IMR-90 (cell line): ENCODE measurements around the gene CCDC102B. TPM values are rescaled to one million over a fixed set of nuclear protein-coding genes. Genes with fewer than 3 reads are reported as not detected.

Experiments used
- ATAC-seq: fragments of 200-7000 bp; cut with Tn5 transposase; 2 replicates; pipeline ENCODE4 v1.9.1; 2020; ENCODE audit warnings: low read depth, mild to moderate bottlenecking, moderate library complexity
- BruUV-seq: library from RNA; stranded (reverse); fragments of 400-500 nt; replicated peaks from 2 replicates; lab custom pipeline; 2021; lab: Mats Ljungman, UMichigan
- CTCF ChIA-PET: fragments of 300-600 bp; formaldehyde crosslinking; extraction: SDS; loops from one replicate; lab custom pipeline; 2021; ENCODE audit warnings: antibody characterized with exemption; lab: Yijun Ruan, JAX
- POLR2A ChIA-PET: fragments of 300-600 bp; sonication (Branson Sonifier 250); formaldehyde crosslinking; loops from one replicate; lab custom pipeline; 2022; ENCODE audit warnings: antibody characterized with exemption; ENCODE audit not compliant: unreplicated experiment; lab: Charles Lee
- DNase-seq: peaks from one replicate; pipeline ENCODE4 v3.0.0; 2013
- H2AFZ ChIP-seq: replicated peaks from 2 replicates; pipeline ENCODE3; 2013; ENCODE audit warnings: low read length, mild to moderate bottlenecking; ENCODE audit not compliant: poor library complexity
- H2AK5ac ChIP-seq: 2 replicates; pipeline ENCODE4 v1.6.1; 2013; ENCODE audit warnings: low read depth, low read length, inconsistent platforms
- H2AK9ac ChIP-seq: replicated peaks from 2 replicates; pipeline ENCODE3; 2013; ENCODE audit warnings: mild to moderate bottlenecking, low read depth, low read length, moderate library complexity; ENCODE audit not compliant: poor library complexity
- H2BK120ac ChIP-seq: 2 replicates; pipeline ENCODE4 v1.6.1; 2013; ENCODE audit warnings: low read depth, low read length, inconsistent platforms
- H2BK15ac ChIP-seq: 3 replicates; pipeline ENCODE4 v1.6.1; 2013; ENCODE audit warnings: low read depth, low read length, inconsistent platforms
- H2BK20ac ChIP-seq: 2 replicates; pipeline ENCODE4 v1.6.1; 2013; ENCODE audit warnings: low read depth, mild to moderate bottlenecking, inconsistent platforms, low read length, moderate library complexity
- H2BK5ac ChIP-seq: 2 replicates; pipeline ENCODE4 v1.6.1; 2013; ENCODE audit warnings: mild to moderate bottlenecking, low read depth, low read length, inconsistent platforms; ENCODE audit not compliant: poor library complexity, severe bottlenecking
- H3K14ac ChIP-seq: replicated peaks from 2 replicates; pipeline ENCODE4 v1.6.1; 2013; ENCODE audit warnings: low read depth, low read length, inconsistent platforms
- H3K18ac ChIP-seq: 2 replicates; pipeline ENCODE4 v1.6.1; 2013; ENCODE audit warnings: low read depth, low read length, control low read depth
- H3K23ac ChIP-seq: 2 replicates; pipeline ENCODE4 v1.6.1; 2013; ENCODE audit warnings: low read depth, low read length, inconsistent platforms
- H3K27ac ChIP-seq: 2 replicates; pipeline ENCODE4 v1.5.1; 2013; ENCODE audit warnings: mild to moderate bottlenecking, control low read depth, low read length; ENCODE audit not compliant: insufficient read depth
- H3K27me3 ChIP-seq: 2 replicates; pipeline ENCODE4 v1.6.1; 2013; ENCODE audit warnings: low read length; ENCODE audit not compliant: control insufficient read depth, insufficient read depth
- H3K36me3 ChIP-seq: 2 replicates; pipeline ENCODE4 v1.6.1; 2013; ENCODE audit warnings: low read length, mixed read lengths; ENCODE audit not compliant: control insufficient read depth, insufficient read depth
- H3K4ac ChIP-seq: 2 replicates; pipeline ENCODE4 v1.6.1; 2013; ENCODE audit warnings: low read depth, low read length, inconsistent platforms
- H3K4me1 ChIP-seq: 2 replicates; pipeline ENCODE4 v1.6.1; 2013; ENCODE audit warnings: low read length, mixed read lengths; ENCODE audit not compliant: control insufficient read depth, insufficient read depth
- H3K4me2 ChIP-seq: 2 replicates; pipeline ENCODE4 v1.6.1; 2013; ENCODE audit warnings: low read depth, mild to moderate bottlenecking, control low read depth, low read length, moderate library complexity
- H3K4me3 ChIP-seq: 2 replicates; pipeline ENCODE4 v1.5.1; 2013; ENCODE audit warnings: low read depth, mild to moderate bottlenecking, control low read depth, low read length, moderate library complexity; ENCODE audit not compliant: insufficient read depth
- H3K56ac ChIP-seq: 2 replicates; pipeline ENCODE4 v1.6.1; 2013; ENCODE audit warnings: low read length, inconsistent platforms; ENCODE audit not compliant: insufficient read depth; ENCODE audit errors: extremely low read depth
- H3K79me1 ChIP-seq, 2 experiments: 2 replicates each; pipeline ENCODE4 v1.6.1; 2013; ENCODE audit warnings: low read length in 2 of 2, inconsistent platforms in 1 of 2, low read depth in 1 of 2
- H3K9ac ChIP-seq: 2 replicates; pipeline ENCODE4 v1.6.1; 2013; ENCODE audit warnings: low read depth, low read length, control low read depth
- H3K9me1 ChIP-seq: 2 replicates; pipeline ENCODE4 v1.6.1; 2013; ENCODE audit warnings: low read length, inconsistent platforms; ENCODE audit not compliant: insufficient read depth
- H3K9me3 ChIP-seq: 2 replicates; pipeline ENCODE4 v1.6.1; 2013; ENCODE audit warnings: low read length; ENCODE audit not compliant: control insufficient read depth, insufficient read depth
- H4K20me1 ChIP-seq: 2 replicates; pipeline ENCODE4 v1.6.1; 2013; ENCODE audit warnings: low read length, inconsistent platforms; ENCODE audit not compliant: insufficient read depth
- H4K5ac ChIP-seq: 2 replicates; pipeline ENCODE4 v1.6.1; 2013; ENCODE audit warnings: mild to moderate bottlenecking, low read depth, low read length, control low read depth
- H4K8ac ChIP-seq, 2 experiments: 2 replicates each; pipeline ENCODE4 v1.6.1; 2013; ENCODE audit warnings: low read depth in 2 of 2, low read length in 2 of 2, control low read depth in 1 of 2, inconsistent platforms in 1 of 2
- H4K91ac ChIP-seq: 2 replicates; pipeline ENCODE4 v1.6.1; 2013; ENCODE audit warnings: low read depth, low read length, inconsistent platforms; ENCODE audit not compliant: insufficient read depth
- BHLHE40 ChIP-seq: fragments of 150-350 bp; IDR thresholded peaks from 2 replicates; pipeline ENCODE4 v1.6.1; 2016; ENCODE audit warnings: mild to moderate bottlenecking, low read depth, low read length
- CEBPB ChIP-seq: IDR thresholded peaks from 2 replicates; pipeline ENCODE4 v1.6.1; 2012; ENCODE audit warnings: low read depth, low read length, improper control_type of control experiment
- CHD1 ChIP-seq: IDR thresholded peaks from 2 replicates; pipeline ENCODE4 v1.6.1; 2012; ENCODE audit warnings: low read depth, low read length, improper control_type of control experiment
- FOS ChIP-seq: fragments of 150-350 bp; IDR thresholded peaks from 2 replicates; pipeline ENCODE4 v1.6.1; 2016; ENCODE audit warnings: low read depth, low read length
- MAFK ChIP-seq: IDR thresholded peaks from 2 replicates; pipeline ENCODE4 v1.6.1; 2012; ENCODE audit warnings: low read depth, low read length, improper control_type of control experiment
- MAZ ChIP-seq: IDR thresholded peaks from 2 replicates; pipeline ENCODE4 v1.6.1; 2012; ENCODE audit warnings: low read depth, mild to moderate bottlenecking, low read length, improper control_type of control experiment, moderate library complexity, borderline replicate concordance
- MXI1 ChIP-seq: IDR thresholded peaks from 2 replicates; pipeline ENCODE4 v1.6.1; 2012; ENCODE audit warnings: low read depth, mild to moderate bottlenecking, low read length, moderate library complexity, borderline replicate concordance
- NFE2L2 ChIP-seq: fragments of 150-350 bp; IDR thresholded peaks from 2 replicates; pipeline ENCODE4 v1.6.1; 2016; ENCODE audit warnings: low read depth, mild to moderate bottlenecking, low read length
- POLR2A ChIP-seq: IDR thresholded peaks from 2 replicates; pipeline ENCODE4 v1.6.1; 2012; ENCODE audit warnings: mild to moderate bottlenecking, low read depth, low read length
- RAD21 ChIP-seq: IDR thresholded peaks from 2 replicates; pipeline ENCODE4 v1.6.1; 2012; ENCODE audit warnings: low read length, improper control_type of control experiment
- RCOR1 ChIP-seq: IDR thresholded peaks from 2 replicates; pipeline ENCODE4 v1.6.1; 2012; ENCODE audit warnings: mild to moderate bottlenecking, low read length, improper control_type of control experiment; ENCODE audit not compliant: insufficient replicate concordance
- RFX5 ChIP-seq: IDR thresholded peaks from 2 replicates; pipeline ENCODE4 v1.8.0; 2012; ENCODE audit warnings: low read depth, mild to moderate bottlenecking, low read length, moderate library complexity
- SMC3 ChIP-seq: fragments of 150-350 bp; IDR thresholded peaks from 2 replicates; pipeline ENCODE4 v1.6.1; 2016; ENCODE audit warnings: low read depth, mild to moderate bottlenecking, antibody characterized with exemption, low read length, moderate library complexity
- WGBS, 2 experiments: methylation state at CpG; one replicate each; pipeline versions ENCODE4 v1.1.5 to v1.1.7; 2013; ENCODE audit warnings: missing lambda C conversion rate in 2 of 2; ENCODE audit not compliant: insufficient read length in 1 of 2; ENCODE audit errors: extremely low coverage in 2 of 2; 5-methylcytosine and 5-hydroxymethylcytosine counted together
- dilution Hi-C: fragments of 300-500 bp; cut with HindIII; formaldehyde crosslinking; loops from one replicate; pipeline ENCODE4 v1.14.3; 2018; ENCODE audit warnings: low sequenced_read_pairs; ENCODE audit not compliant: unreplicated experiment
- in situ Hi-C: fragments of 300-500 bp; cut with MboI; formaldehyde crosslinking; loops from 3 replicates; pipeline ENCODE4 v1.14.3; 2019; ENCODE audit warnings: low sequenced_read_pairs, inconsistent platforms, mixed read lengths
- intact Hi-C: fragments of 100-400 bp; cut with micrococcal nuclease; formaldehyde crosslinking; loops from 2 replicates; pipeline ENCODE4 v1.10.0; 2022
- polyA plus RNA-seq, 3 experiments: library from polyadenylated mRNA; depleted of rRNA; stranded (reverse); fragments of >200 nt; gene quantifications; 2 replicates each; pipeline ENCODE4 v1.2.3, GENCODE V29; 2012; ENCODE audit warnings: low replicate concordance in 1 of 3
- total RNA-seq: library from RNA; depleted of rRNA; stranded (reverse); fragments of >200 nt; gene quantifications from 2 replicates; pipeline ENCODE4 v1.2.3, GENCODE V29; 2012
- TF ChIP-seq, protein P1 (sequence below): fragments of 150-350 bp; IDR thresholded peaks from 2 replicates; pipeline ENCODE4 v1.6.1; 2017; ENCODE audit warnings: mild to moderate bottlenecking, antibody characterized with exemption, low read length, low read depth
- TF ChIP-seq, protein P2 (sequence below): fragments of 150-350 bp; IDR thresholded peaks from 2 replicates; pipeline ENCODE4 v1.6.1; 2016; ENCODE audit warnings: low read depth, mild to moderate bottlenecking, low read length, moderate library complexity, borderline replicate concordance
- TF ChIP-seq, protein P3 (sequence below): conservative IDR thresholded peaks from 2 replicates; pipeline ENCODE4 v1.5.1; 2012; ENCODE audit warnings: mild to moderate bottlenecking, low read depth, low read length, improper control_type of control experiment

The CCDC102B gene
- total and polyA plus RNA-seq, 2 of the 4 experiments (the other 2 are of a cell fraction) = 0.54 to 1.4 TPM

- intact Hi-C loops = no loop called here
Observed at GRCh38 chr18:69035756-69036155, 237.9 kb downstream of the CCDC102B start.

More at GRCh38 chr18:69035756-69036155, 237.9 kb downstream of the CCDC102B start:
- no CpG with 5 or more reads among the region's 1 CpG for WGBS, 2 experiments
- Histone ChIP-seq H3K27ac (no peak overlapping the region), H2BK20ac (no peak overlapping the region), H2AK5ac (no peak overlapping the region), H3K4ac (no peak overlapping the region), H2AK9ac (no peak overlapping the region), H4K8ac (no peak overlapping the region), H3K4me2 (no peak overlapping the region), H2AFZ (no peak overlapping the region), H2BK5ac (no peak overlapping the region), H2BK15ac (no peak overlapping the region), H3K56ac (no peak overlapping the region), H3K18ac (no peak overlapping the region), H3K36me3 (no peaks in the 10 kb centered on the region), H4K5ac (no peak overlapping the region), H3K9me1 (no peaks in the 10 kb centered on the region), H3K9ac (no peak overlapping the region), H3K79me1 (no peaks in the 10 kb centered on the region), H3K23ac (no peak overlapping the region), H3K4me3 (no peak overlapping the region), H3K14ac (no peak overlapping the region), H3K4me1 (no peaks in the 10 kb centered on the region), H4K91ac (no peak overlapping the region), H3K27me3 (no peaks in the 10 kb centered on the region), H2BK120ac (no peak overlapping the region), H4K20me1 (no peaks in the 10 kb centered on the region), H3K9me3 (no peaks in the 10 kb centered on the region)
- ChIA-PET POLR2A (no interaction called here), CTCF (no interaction called here)
- DNase-seq (no peak), ATAC-seq (no peak)
- in situ Hi-C loops = no loop called here
- BruUV-seq = no TSS peak
- no peak for TF ChIP-seq FOS
- TF ChIP-seq, protein P1, sequence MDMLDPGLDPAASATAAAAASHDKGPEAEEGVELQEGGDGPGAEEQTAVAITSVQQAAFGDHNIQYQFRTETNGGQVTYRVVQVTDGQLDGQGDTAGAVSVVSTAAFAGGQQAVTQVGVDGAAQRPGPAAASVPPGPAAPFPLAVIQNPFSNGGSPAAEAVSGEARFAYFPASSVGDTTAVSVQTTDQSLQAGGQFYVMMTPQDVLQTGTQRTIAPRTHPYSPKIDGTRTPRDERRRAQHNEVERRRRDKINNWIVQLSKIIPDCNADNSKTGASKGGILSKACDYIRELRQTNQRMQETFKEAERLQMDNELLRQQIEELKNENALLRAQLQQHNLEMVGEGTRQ = no peak
- TF ChIP-seq, protein P2, sequence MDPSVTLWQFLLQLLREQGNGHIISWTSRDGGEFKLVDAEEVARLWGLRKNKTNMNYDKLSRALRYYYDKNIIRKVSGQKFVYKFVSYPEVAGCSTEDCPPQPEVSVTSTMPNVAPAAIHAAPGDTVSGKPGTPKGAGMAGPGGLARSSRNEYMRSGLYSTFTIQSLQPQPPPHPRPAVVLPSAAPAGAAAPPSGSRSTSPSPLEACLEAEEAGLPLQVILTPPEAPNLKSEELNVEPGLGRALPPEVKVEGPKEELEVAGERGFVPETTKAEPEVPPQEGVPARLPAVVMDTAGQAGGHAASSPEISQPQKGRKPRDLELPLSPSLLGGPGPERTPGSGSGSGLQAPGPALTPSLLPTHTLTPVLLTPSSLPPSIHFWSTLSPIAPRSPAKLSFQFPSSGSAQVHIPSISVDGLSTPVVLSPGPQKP = no peak
- TF ChIP-seq CEBPB = no peak
- no peak for TF ChIP-seq RFX5
- TF ChIP-seq POLR2A = no peak
- no peak for TF ChIP-seq MAFK
- no peak for TF ChIP-seq NFE2L2
- TF ChIP-seq, protein P3, sequence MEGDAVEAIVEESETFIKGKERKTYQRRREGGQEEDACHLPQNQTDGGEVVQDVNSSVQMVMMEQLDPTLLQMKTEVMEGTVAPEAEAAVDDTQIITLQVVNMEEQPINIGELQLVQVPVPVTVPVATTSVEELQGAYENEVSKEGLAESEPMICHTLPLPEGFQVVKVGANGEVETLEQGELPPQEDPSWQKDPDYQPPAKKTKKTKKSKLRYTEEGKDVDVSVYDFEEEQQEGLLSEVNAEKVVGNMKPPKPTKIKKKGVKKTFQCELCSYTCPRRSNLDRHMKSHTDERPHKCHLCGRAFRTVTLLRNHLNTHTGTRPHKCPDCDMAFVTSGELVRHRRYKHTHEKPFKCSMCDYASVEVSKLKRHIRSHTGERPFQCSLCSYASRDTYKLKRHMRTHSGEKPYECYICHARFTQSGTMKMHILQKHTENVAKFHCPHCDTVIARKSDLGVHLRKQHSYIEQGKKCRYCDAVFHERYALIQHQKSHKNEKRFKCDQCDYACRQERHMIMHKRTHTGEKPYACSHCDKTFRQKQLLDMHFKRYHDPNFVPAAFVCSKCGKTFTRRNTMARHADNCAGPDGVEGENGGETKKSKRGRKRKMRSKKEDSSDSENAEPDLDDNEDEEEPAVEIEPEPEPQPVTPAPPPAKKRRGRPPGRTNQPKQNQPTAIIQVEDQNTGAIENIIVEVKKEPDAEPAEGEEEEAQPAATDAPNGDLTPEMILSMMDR = no peak
- no peak for TF ChIP-seq RCOR1
- TF ChIP-seq CHD1 = no peak
- no peak for TF ChIP-seq SMC3
- TF ChIP-seq MXI1 = no peak
- TF ChIP-seq BHLHE40 = no peak
- no peak for TF ChIP-seq RAD21
- no peak for TF ChIP-seq MAZ
- dilution Hi-C loops = no loop called here
